ENCODE results near the gene ABCA4.

GRCh38 chr1:94142583-94142982, 21.6 kb upstream of the ABCA4 start:
- TF ChIP-seq CTCF (IDR thresholded peaks at IDR 0.05; ENCODE audit: borderline replicate concordance, extremely low read depth, low read length, poor library complexity, severe bottlenecking), result no peak
- TF ChIP-seq EZH2 (IDR thresholded peaks at IDR 0.05; ENCODE audit: borderline replicate concordance, low read depth, low read length, severe bottlenecking), result no peak

All from DND-41 (cell line).